Natural killer cell treated with Interleukin-12 subunit alpha and Interleukin-12 subunit beta and Interleukin-15 and Interleukin-18, amount 100 ng/mL, for 72 hours (primary cell): Measurements from ENCODE around the gene ITM2C. TPM values are rescaled to one million over a fixed set of nuclear protein-coding genes. Genes with fewer than 3 reads are reported as not detected.

Experiments
- total RNA-seq, 2 donors: library from RNA; stranded (reverse); gene quantifications; one replicate each; pipeline ENCODE4 v1.2.3, GENCODE V29; 2022

ITM2C gene
- total RNA-seq, 2 donors from 2014 or later: 2.7 to 21.7 TPM

Other genes with a start within 250 kb of the ITM2C start
- 100 to 1,000 TPM; 139 to 146 TPM for gene CAB39, start 152.1 kb upstream of the ITM2C start, total RNA-seq
- gene GPR55, start 60.3 kb downstream of the ITM2C start, total RNA-seq: 1 to 10 TPM in 1 of 2 donors, under 1 TPM in 1; 0.26 to 5.5 TPM
- under 1 TPM in 1 of 2 donors, not detected in 1; 0.50 TPM for gene SPATA3, start 131.2 kb downstream of the ITM2C start, total RNA-seq
- 1 to 10 TPM in 1 of 2 donors, under 1 TPM in 1; 0.36 to 2.2 TPM for gene C2orf72, start 172.6 kb downstream of the ITM2C start, total RNA-seq
- gene PSMD1, start 191.9 kb downstream of the ITM2C start, total RNA-seq: 100 to 1,000 TPM; 151 to 153 TPM